Endodermal cell (in vitro differentiated cells): ENCODE data around the gene RNASEL. TPM values are rescaled to one million over a fixed set of nuclear protein-coding genes. Genes with fewer than 3 reads are reported as not detected.

Experiments
- DNase-seq: peaks from one replicate; pipeline ENCODE4 v3.0.0-alpha.2; 2017
- H3K27ac ChIP-seq: 2 replicates; pipeline ENCODE4 v1.5.1; 2013; ENCODE audit warnings: mild to moderate bottlenecking, low read depth, low read length, moderate library complexity
- H3K27me3 ChIP-seq: 2 replicates; pipeline ENCODE4 v1.6.1; 2013; ENCODE audit warnings: mild to moderate bottlenecking, low read length, moderate library complexity; ENCODE audit not compliant: insufficient read depth, control insufficient read depth, poor library complexity, severe bottlenecking
- H3K36me3 ChIP-seq: 2 replicates; pipeline ENCODE4 v1.7.0; 2013; ENCODE audit warnings: mild to moderate bottlenecking, low read length, moderate library complexity; ENCODE audit not compliant: control insufficient read depth, insufficient read depth
- H3K4me1 ChIP-seq: one replicate; pipeline ENCODE4 v1.7.0; 2013; ENCODE audit warnings: low read length; ENCODE audit not compliant: control insufficient read depth, insufficient read depth
- H3K4me3 ChIP-seq: 2 replicates; pipeline ENCODE4 v1.5.1; 2013; ENCODE audit warnings: mild to moderate bottlenecking, low read length, moderate library complexity
- H3K9ac ChIP-seq: 2 replicates; pipeline ENCODE4 v1.6.1; 2013; ENCODE audit warnings: mild to moderate bottlenecking, low read length, moderate library complexity; ENCODE audit not compliant: poor library complexity, severe bottlenecking; ENCODE audit errors: extremely low read depth
- H3K9me3 ChIP-seq: 2 replicates; pipeline ENCODE4 v1.6.1; 2013; ENCODE audit warnings: mild to moderate bottlenecking, low read length, moderate library complexity; ENCODE audit not compliant: control insufficient read depth
- H3K27ac Mint-ChIP-seq: 2 replicates; pipeline ENCODE4 v1.8.0; 2020; ENCODE audit warnings: mixed read lengths
- H3K27me3 Mint-ChIP-seq: 2 replicates; pipeline ENCODE4 v1.8.0; 2021; ENCODE audit warnings: mild to moderate bottlenecking, mixed read lengths; ENCODE audit not compliant: insufficient read depth
- H3K36me3 Mint-ChIP-seq: 2 replicates; pipeline ENCODE4 v1.8.0; 2020; ENCODE audit warnings: low read depth, mixed read lengths
- H3K4me1 Mint-ChIP-seq: 2 replicates; pipeline ENCODE4 v1.8.0; 2020; ENCODE audit warnings: mixed read lengths
- H3K4me3 Mint-ChIP-seq: 2 replicates; pipeline ENCODE4 v1.8.0; 2020; ENCODE audit warnings: mild to moderate bottlenecking, moderate library complexity, mixed read lengths
- H3K9me3 Mint-ChIP-seq: 2 replicates; pipeline ENCODE4 v1.8.0; 2020; ENCODE audit warnings: mild to moderate bottlenecking, mixed read lengths
- CTCF ChIP-seq: fragments of 200-600 bp; sonication (generic); conservative IDR thresholded peaks from 2 replicates; pipeline ENCODE4 v1.5.0; 2021; ENCODE audit warnings: antibody characterized with exemption, mild to moderate bottlenecking
- WGBS, 2 experiments: methylation state at CpG; one replicate each; pipeline versions ENCODE4 v1.1.5 to v1.1.7; 2013; ENCODE audit warnings: missing lambda C conversion rate in 2 of 2, mixed read lengths in 1 of 2; ENCODE audit not compliant: insufficient coverage in 1 of 2, insufficient read length in 1 of 2; 5-methylcytosine and 5-hydroxymethylcytosine counted together
- total RNA-seq, 2 donors: library from RNA; stranded (reverse); fragmentation: NEBNext Ultra II Directional in 1 of 2; extraction: Animal tissue kit (Norgen Biotek cat#: 25700) in 1 of 2; gene quantifications; 2 replicates in 1 of 2; 3 replicates in 1 of 2; pipeline ENCODE4 v1.2.1, GENCODE V29; 2021

The RNASEL gene
- total RNA-seq, 2 donors from 2014 or later: 2.6 to 3.1 TPM

- Mint-ChIP-seq H3K36me3 (no peaks in the 10 kb centered on the region), H3K4me3 (no peak overlapping the region), H3K27me3 (no peaks in the 10 kb centered on the region), H3K9me3 (peaks cover 17% of the 10 kb centered on the region), H3K4me1 (no peaks in the 10 kb centered on the region), H3K27ac (no peak overlapping the region)
- H3K4me3 ChIP-seq: no peak overlapping the region
- H3K27me3 ChIP-seq: no peaks in the 10 kb centered on the region
- H3K9ac ChIP-seq: no peak overlapping the region
- DNase-seq: peak; percentile 60
- TF ChIP-seq CTCF: peak; percentile 51
- WGBS, 2 experiments: 90 to 96% methylated on average over 2 of the region's 2 CpGs
- no peak overlapping the region for H3K27ac ChIP-seq
- no peaks in the 10 kb centered on the region for H3K4me1 ChIP-seq
- H3K9me3 ChIP-seq: peaks cover 6% of the 10 kb centered on the region
- H3K36me3 ChIP-seq: no peaks in the 10 kb centered on the region
Measured at GRCh38 chr1:182527680-182528079, 61.4 kb downstream of the RNASEL start.

- Histone ChIP-seq H3K9ac (no peak overlapping the region), H3K9me3 (peaks cover 6% of the 10 kb centered on the region), H3K4me3 (no peak overlapping the region), H3K4me1 (no peaks in the 10 kb centered on the region), H3K27me3 (no peaks in the 10 kb centered on the region), H3K36me3 (no peaks in the 10 kb centered on the region), H3K27ac (no peak overlapping the region)
- Mint-ChIP-seq H3K36me3 (no peaks in the 10 kb centered on the region), H3K4me1 (no peaks in the 10 kb centered on the region), H3K4me3 (no peak overlapping the region), H3K9me3 (peaks cover 17% of the 10 kb centered on the region), H3K27me3 (no peaks in the 10 kb centered on the region), H3K27ac (no peak overlapping the region)
- DNase-seq: no peak
- no peak for TF ChIP-seq CTCF
Measured at GRCh38 chr1:182525342-182525741, 63.7 kb downstream of the RNASEL start.

Other genes starting within 250 kb of the RNASEL start
- gene GLUL, start 197.5 kb downstream of the RNASEL start, total RNA-seq: 100 to 1,000 TPM; 529 to 553 TPM
- gene TEDDM1, start 188.6 kb downstream of the RNASEL start, total RNA-seq: not detected
- gene RGSL1, start 139.1 kb downstream of the RNASEL start, total RNA-seq: not detected
- 10 to 100 TPM; 14.8 to 19.4 TPM for gene RGS16, start 15.1 kb upstream of the RNASEL start, total RNA-seq
- 10 to 100 TPM in 1 of 2 donors, 1 to 10 TPM in 1; 5.6 to 25.0 TPM for gene RGS8, start 95.3 kb upstream of the RNASEL start, total RNA-seq
- gene NPL, start 200.5 kb upstream of the RNASEL start, total RNA-seq: 1 to 10 TPM; 5.8 to 8.7 TPM